NB4 (cell line): ENCODE measurements around the gene TASP1.
A peak's percentile ranks its signal among the peaks of the same experiment; 100 is the strongest.

Experiments
- DNase-seq: peaks from one replicate; pipeline ENCODE4 v3.0.0; 2010; ENCODE audit warnings: low read depth
- H3K4me3 ChIP-seq: one replicate; pipeline ENCODE4 v1.5.1; 2011; ENCODE audit warnings: mild to moderate bottlenecking, low read depth, low read length, moderate library complexity
- CTCF ChIP-seq: IDR thresholded peaks from one replicate; pipeline ENCODE4 v1.5.1; 2012; ENCODE audit warnings: low read depth, low read length
- MAX ChIP-seq: IDR thresholded peaks from 2 replicates; pipeline ENCODE4 v1.6.1; 2011; ENCODE audit warnings: low read depth, low read length
- MYC ChIP-seq: IDR thresholded peaks from 2 replicates; pipeline ENCODE4 v1.6.1; 2011; ENCODE audit warnings: low read depth, low read length
- POLR2A ChIP-seq: IDR thresholded peaks from 2 replicates; pipeline ENCODE4 v1.6.1; 2011; ENCODE audit warnings: mild to moderate bottlenecking; ENCODE audit not compliant: insufficient read length; ENCODE audit errors: extremely low read depth

The TASP1 gene

GRCh38 chr20:13419477-13419876 lies 219.3 kb downstream of the TASP1 start:
- H3K4me3 ChIP-seq, result no peak overlapping the region
- DNase-seq, result no peak
- TF ChIP-seq POLR2A, result no peak
- TF ChIP-seq MYC, result no peak
- no peak for TF ChIP-seq CTCF
- no peak for TF ChIP-seq MAX

- TF ChIP-seq POLR2A (no peak), MYC (no peak), CTCF (no peak), MAX (no peak)
- peak; percentile 45 for DNase-seq
- no peak overlapping the region for H3K4me3 ChIP-seq
Observed at GRCh38 chr20:13418263-13419229, 220.2 kb downstream of the TASP1 start.

GRCh38 chr20:13416531-13416930 lies 222.2 kb downstream of the TASP1 start:
- no peak for DNase-seq
- no peak overlapping the region for H3K4me3 ChIP-seq
- TF ChIP-seq MAX, result no peak
- no peak for TF ChIP-seq CTCF
- no peak for TF ChIP-seq POLR2A
- TF ChIP-seq MYC, result no peak

GRCh38 chr20:13412806-13413445 lies 225.8 kb downstream of the TASP1 start:
- no peak overlapping the region for H3K4me3 ChIP-seq
- no peak for TF ChIP-seq MAX
- TF ChIP-seq POLR2A, result no peak
- DNase-seq, result no peak

- no peak for TF ChIP-seq POLR2A
- TF ChIP-seq MYC, result no peak
- no peak for TF ChIP-seq CTCF
- no peak for TF ChIP-seq MAX
- DNase-seq, result no peak
- H3K4me3 ChIP-seq, result no peak overlapping the region
Observed at GRCh38 chr20:13404293-13404692, 234.4 kb downstream of the TASP1 start.

GRCh38 chr20:13403453-13403852 lies 235.3 kb downstream of the TASP1 start:
- no peak for DNase-seq

More at GRCh38 chr20:13403453-13403852, 235.3 kb downstream of the TASP1 start:
- no peak overlapping the region for H3K4me3 ChIP-seq
- no peak for TF ChIP-seq MYC
- no peak for TF ChIP-seq CTCF
- no peak for TF ChIP-seq MAX
- TF ChIP-seq POLR2A, result no peak
